ENCODE measurements around the gene TMEM106C.

GRCh38 chr12:47992776-47993175, 29.4 kb downstream of the TMEM106C start:
- TF ChIP-seq BACH2 (CRISPR knock-in tag; IDR thresholded peaks at IDR 0.05; ENCODE audit: borderline replicate concordance) (no peak), TSHZ2 (CRISPR knock-in tag; IDR thresholded peaks at IDR 0.05) (no peak), TCF4 (CRISPR knock-in tag; IDR thresholded peaks at IDR 0.05; ENCODE audit: borderline replicate concordance) (no peak), CSRNP3 (CRISPR knock-in tag; IDR thresholded peaks at IDR 0.05) (no peak), ESRRG (CRISPR knock-in tag; IDR thresholded peaks at IDR 0.05) (no peak), ZFP30 (CRISPR knock-in tag; IDR thresholded peaks at IDR 0.05) (no peak), GLIS3 (CRISPR knock-in tag; IDR thresholded peaks at IDR 0.05) (no peak), OSR1 (CRISPR knock-in tag; IDR thresholded peaks at IDR 0.05) (no peak), POU6F1 (CRISPR knock-in tag; IDR thresholded peaks at IDR 0.05; ENCODE audit: borderline replicate concordance, low read depth) (no peak), CREB5 (CRISPR knock-in tag; IDR thresholded peaks at IDR 0.05; ENCODE audit: low read depth) (no peak), ISL1 (CRISPR knock-in tag; IDR thresholded peaks at IDR 0.05) (no peak), ZNF8 (CRISPR knock-in tag; IDR thresholded peaks at IDR 0.05) (no peak)
